Colonic mucosa (tissue), 4 donors: ENCODE results near the gene LYRM4. TPM values are rescaled to one million over a fixed set of nuclear protein-coding genes. Genes with fewer than 3 reads are reported as not detected.

ENCODE experiments used
- DNase-seq: peaks from one replicate; pipeline ENCODE4 v3.0.0-alpha.2; 2020
- H3K27ac ChIP-seq: fragments of 200-600 bp; one replicate; pipeline ENCODE4 v1.8.0; 2021
- H3K27me3 ChIP-seq: fragments of 200-600 bp; one replicate; pipeline ENCODE4 v1.8.0; 2021
- H3K36me3 ChIP-seq: fragments of 200-600 bp; one replicate; pipeline ENCODE4 v1.8.0; 2021
- H3K4me1 ChIP-seq: fragments of 200-600 bp; one replicate; pipeline ENCODE4 v1.8.0; 2021; ENCODE audit warnings: mild to moderate bottlenecking
- H3K4me3 ChIP-seq: fragments of 200-600 bp; one replicate; pipeline ENCODE4 v1.8.0; 2021
- H3K9ac ChIP-seq, 2 donors: one replicate each; pipeline ENCODE4 v1.7.0; 2013; ENCODE audit warnings: control low read depth in 2 of 2, low read depth in 2 of 2, low read length in 2 of 2
- H3K9me3 ChIP-seq: fragments of 200-600 bp; one replicate; pipeline ENCODE4 v1.8.0; 2021
- CTCF ChIP-seq: fragments of 200-600 bp; IDR thresholded peaks from one replicate; pipeline ENCODE4 v1.8.0; 2022; ENCODE audit warnings: antibody characterized with exemption, mild to moderate bottlenecking
- intact Hi-C: fragments of 100-400 bp; cut with DNase I; formaldehyde crosslinking; loops from one replicate; pipeline ENCODE4 v1.14.1; 2022
- total RNA-seq, 2 donors: library from RNA; stranded (reverse); fragmentation: NEBNext Ultra II Directional in 1 of 2; extraction: Animal tissue kit (Norgen Biotek cat#: 25700) in 1 of 2; gene quantifications; one replicate each; pipeline ENCODE4 v1.2.1, GENCODE V29; 2021
- donor health status: healthy.
- donor health status: DM: no; HTN: no; CAD: no.
- donor health status: DM: no; HTN: no; CAD: no.

Gene LYRM4
- total RNA-seq, 2 donors from 2014 or later = 14.0 to 17.4 TPM

GRCh38 chr6:5081955-5082354 lies 178.8 kb downstream of the LYRM4 start:
- no peak for TF ChIP-seq CTCF
- H3K4me1 ChIP-seq = no peaks in the 10 kb centered on the region
- H3K27ac ChIP-seq = no peak overlapping the region
- no peak for DNase-seq
- intact Hi-C loops = no loop called here
- no peaks in the 10 kb centered on the region for H3K36me3 ChIP-seq
- no peak overlapping the region for H3K4me3 ChIP-seq
- H3K27me3 ChIP-seq = no peaks in the 10 kb centered on the region
- H3K9ac ChIP-seq = no peak overlapping the region
- H3K9me3 ChIP-seq = no peaks in the 10 kb centered on the region

GRCh38 chr6:5081182-5081581 lies 179.6 kb downstream of the LYRM4 start:
- DNase-seq = no peak
- Histone ChIP-seq H3K4me3 (no peak overlapping the region), H3K9me3 (no peaks in the 10 kb centered on the region), H3K27me3 (no peaks in the 10 kb centered on the region), H3K4me1 (no peaks in the 10 kb centered on the region), H3K27ac (no peak overlapping the region), H3K9ac (no peak overlapping the region), H3K36me3 (no peaks in the 10 kb centered on the region)
- intact Hi-C loops = no loop called here
- no peak for TF ChIP-seq CTCF

- no peak overlapping the region for H3K9ac ChIP-seq
- no peak for DNase-seq
- no peak overlapping the region for H3K27ac ChIP-seq
- intact Hi-C loops = no loop called here
- TF ChIP-seq CTCF = no peak
- H3K36me3 ChIP-seq = no peaks in the 10 kb centered on the region
- no peaks in the 10 kb centered on the region for H3K4me1 ChIP-seq
- no peaks in the 10 kb centered on the region for H3K9me3 ChIP-seq
- H3K4me3 ChIP-seq = no peak overlapping the region
- no peaks in the 10 kb centered on the region for H3K27me3 ChIP-seq
Observed at GRCh38 chr6:5080574-5080973, 180.2 kb downstream of the LYRM4 start.

GRCh38 chr6:5079692-5080091 lies 181.1 kb downstream of the LYRM4 start:
- Histone ChIP-seq H3K27ac (no peak overlapping the region), H3K9ac (no peak overlapping the region), H3K36me3 (no peaks in the 10 kb centered on the region), H3K27me3 (no peaks in the 10 kb centered on the region), H3K4me1 (no peaks in the 10 kb centered on the region), H3K9me3 (no peaks in the 10 kb centered on the region), H3K4me3 (no peak overlapping the region)
- no peak for DNase-seq
- TF ChIP-seq CTCF = no peak
- intact Hi-C loops = no loop called here

- H3K27me3 ChIP-seq = no peaks in the 10 kb centered on the region
- no peak overlapping the region for H3K4me3 ChIP-seq
- no peak overlapping the region for H3K9ac ChIP-seq
- no peaks in the 10 kb centered on the region for H3K9me3 ChIP-seq
- DNase-seq = no peak
- no peaks in the 10 kb centered on the region for H3K4me1 ChIP-seq
- H3K36me3 ChIP-seq = no peaks in the 10 kb centered on the region
- H3K27ac ChIP-seq = no peak overlapping the region
- no peak for TF ChIP-seq CTCF
- intact Hi-C loops = no loop called here
Observed at GRCh38 chr6:5078121-5078669, 182.6 kb downstream of the LYRM4 start.
